Astrocyte (in vitro differentiated cells and primary cell): Measurements from ENCODE around the gene ITGA1.

Source experiments
- EZH2 ChIP-seq: IDR thresholded peaks from 2 replicates; pipeline ENCODE4 v1.6.1; 2012; ENCODE audit warnings: mild to moderate bottlenecking, low read length, inconsistent platforms; ENCODE audit not compliant: insufficient read depth
- TF ChIP-seq, protein P1 (sequence below): IDR thresholded peaks from 2 replicates; pipeline ENCODE4 v1.5.1; 2011; ENCODE audit warnings: low read depth, mild to moderate bottlenecking, inconsistent platforms, low read length, moderate library complexity; ENCODE audit not compliant: insufficient read depth

DNA sequence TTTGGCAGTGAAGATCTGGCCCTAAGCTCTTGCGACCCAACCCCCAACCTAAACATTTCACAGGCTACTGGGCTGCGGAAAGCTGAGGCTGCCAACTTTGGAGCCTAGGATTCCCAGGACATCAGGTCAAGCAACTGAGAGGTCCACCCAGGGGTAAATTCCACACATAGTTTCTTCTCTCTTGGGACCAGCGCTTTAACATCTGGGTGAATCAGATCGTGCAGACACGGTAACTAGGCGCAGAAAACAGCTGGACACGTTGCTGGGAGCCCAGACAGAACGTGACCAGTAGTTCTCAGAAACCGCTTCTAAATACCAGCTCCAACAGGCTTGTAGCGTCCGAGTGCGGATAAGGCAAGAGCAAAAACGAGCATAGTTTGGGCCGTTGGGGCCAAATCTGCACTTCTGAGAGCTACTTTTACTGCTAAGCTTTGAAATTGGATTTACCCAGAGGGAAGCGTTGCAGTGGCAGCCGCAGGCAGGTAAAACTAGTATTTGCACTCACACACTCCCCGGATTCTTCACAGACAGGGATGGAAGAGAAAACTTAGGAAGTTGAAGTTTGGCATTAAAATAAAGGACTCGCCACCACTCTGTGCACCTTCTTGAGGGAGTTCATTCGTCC, 11.8 kb downstream of the ITGA1 start:
- TF ChIP-seq, protein P1, sequence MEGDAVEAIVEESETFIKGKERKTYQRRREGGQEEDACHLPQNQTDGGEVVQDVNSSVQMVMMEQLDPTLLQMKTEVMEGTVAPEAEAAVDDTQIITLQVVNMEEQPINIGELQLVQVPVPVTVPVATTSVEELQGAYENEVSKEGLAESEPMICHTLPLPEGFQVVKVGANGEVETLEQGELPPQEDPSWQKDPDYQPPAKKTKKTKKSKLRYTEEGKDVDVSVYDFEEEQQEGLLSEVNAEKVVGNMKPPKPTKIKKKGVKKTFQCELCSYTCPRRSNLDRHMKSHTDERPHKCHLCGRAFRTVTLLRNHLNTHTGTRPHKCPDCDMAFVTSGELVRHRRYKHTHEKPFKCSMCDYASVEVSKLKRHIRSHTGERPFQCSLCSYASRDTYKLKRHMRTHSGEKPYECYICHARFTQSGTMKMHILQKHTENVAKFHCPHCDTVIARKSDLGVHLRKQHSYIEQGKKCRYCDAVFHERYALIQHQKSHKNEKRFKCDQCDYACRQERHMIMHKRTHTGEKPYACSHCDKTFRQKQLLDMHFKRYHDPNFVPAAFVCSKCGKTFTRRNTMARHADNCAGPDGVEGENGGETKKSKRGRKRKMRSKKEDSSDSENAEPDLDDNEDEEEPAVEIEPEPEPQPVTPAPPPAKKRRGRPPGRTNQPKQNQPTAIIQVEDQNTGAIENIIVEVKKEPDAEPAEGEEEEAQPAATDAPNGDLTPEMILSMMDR = no peak
- no peak for TF ChIP-seq EZH2
